Astrocyte of the cerebellum (primary cell): ENCODE results near the gene CCDC127.

ENCODE experiments used
- DNase-seq: peaks from one replicate; pipeline ENCODE4 v3.0.0-alpha.2; 2011; ENCODE audit warnings: low read depth
- H3K4me3 ChIP-seq: 2 replicates; pipeline ENCODE4 v1.5.1; 2011; ENCODE audit warnings: mild to moderate bottlenecking, low read depth, low read length, moderate library complexity
- in situ Hi-C: cut with HindIII; loops from 2 replicates; pipeline ENCODE4 v1.10.0; 2017; ENCODE audit warnings: low sequenced_read_pairs
- TF ChIP-seq, protein P1 (sequence below): IDR thresholded peaks from 2 replicates; pipeline ENCODE4 v1.5.1; 2012; ENCODE audit warnings: low read length, low read depth, moderate library complexity, mild to moderate bottlenecking; ENCODE audit errors: missing control alignments

The CCDC127 gene

DNA sequence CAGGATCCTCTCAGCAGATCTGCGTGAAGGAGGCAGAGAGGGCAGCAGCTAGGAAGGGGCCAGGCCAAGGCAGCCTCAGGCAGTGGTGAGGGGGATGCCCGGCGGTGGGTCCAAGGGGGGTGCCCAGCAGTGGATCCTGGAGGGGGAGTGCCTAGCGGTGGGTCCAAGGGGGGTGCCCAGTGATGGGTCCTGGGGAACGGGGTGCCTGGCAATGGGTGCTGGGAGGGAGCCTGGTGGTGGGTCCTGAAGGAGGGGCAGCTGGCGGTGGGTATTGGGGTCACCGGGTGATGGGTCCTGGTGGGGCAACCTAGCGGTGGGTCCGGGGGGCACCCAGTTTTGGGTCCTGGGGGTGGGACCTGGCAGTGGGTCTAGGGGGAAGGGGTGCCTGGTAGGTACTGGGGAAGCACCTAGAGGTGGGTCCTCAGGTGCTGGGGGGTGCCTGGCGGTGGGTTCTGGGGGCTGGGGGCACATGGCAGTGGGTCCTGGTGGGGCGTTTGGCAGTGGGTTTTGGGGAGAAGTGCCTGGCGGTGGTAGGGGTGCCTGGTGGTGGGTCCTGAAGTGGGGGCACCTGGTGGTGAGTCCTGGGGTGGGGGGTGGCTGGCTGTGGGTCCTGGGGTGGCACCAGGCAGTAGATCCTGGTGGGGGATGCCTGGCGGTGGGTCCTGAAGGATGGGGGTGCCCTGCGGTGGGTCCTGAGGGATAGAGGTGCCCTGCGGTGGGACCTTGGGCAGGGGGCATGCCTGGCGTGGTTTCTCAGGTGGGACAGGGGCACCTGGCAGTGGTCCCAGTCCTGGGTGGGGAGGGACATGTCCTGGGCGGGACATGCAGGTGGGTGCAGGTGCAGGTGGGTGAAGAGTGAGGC lies 24.8 kb downstream of the CCDC127 start:
- no peak for DNase-seq
- TF ChIP-seq, protein P1, sequence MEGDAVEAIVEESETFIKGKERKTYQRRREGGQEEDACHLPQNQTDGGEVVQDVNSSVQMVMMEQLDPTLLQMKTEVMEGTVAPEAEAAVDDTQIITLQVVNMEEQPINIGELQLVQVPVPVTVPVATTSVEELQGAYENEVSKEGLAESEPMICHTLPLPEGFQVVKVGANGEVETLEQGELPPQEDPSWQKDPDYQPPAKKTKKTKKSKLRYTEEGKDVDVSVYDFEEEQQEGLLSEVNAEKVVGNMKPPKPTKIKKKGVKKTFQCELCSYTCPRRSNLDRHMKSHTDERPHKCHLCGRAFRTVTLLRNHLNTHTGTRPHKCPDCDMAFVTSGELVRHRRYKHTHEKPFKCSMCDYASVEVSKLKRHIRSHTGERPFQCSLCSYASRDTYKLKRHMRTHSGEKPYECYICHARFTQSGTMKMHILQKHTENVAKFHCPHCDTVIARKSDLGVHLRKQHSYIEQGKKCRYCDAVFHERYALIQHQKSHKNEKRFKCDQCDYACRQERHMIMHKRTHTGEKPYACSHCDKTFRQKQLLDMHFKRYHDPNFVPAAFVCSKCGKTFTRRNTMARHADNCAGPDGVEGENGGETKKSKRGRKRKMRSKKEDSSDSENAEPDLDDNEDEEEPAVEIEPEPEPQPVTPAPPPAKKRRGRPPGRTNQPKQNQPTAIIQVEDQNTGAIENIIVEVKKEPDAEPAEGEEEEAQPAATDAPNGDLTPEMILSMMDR, result no peak
- in situ Hi-C loops, result no loop called here
- H3K4me3 ChIP-seq, result no peak overlapping the region

- H3K4me3 ChIP-seq, result no peak overlapping the region
- in situ Hi-C loops, result no loop called here
- DNase-seq, result no peak
- TF ChIP-seq, protein P1, result no peak
Observed at GRCh38 chr5:192691-192969, 25.3 kb downstream of the CCDC127 start.

DNA sequence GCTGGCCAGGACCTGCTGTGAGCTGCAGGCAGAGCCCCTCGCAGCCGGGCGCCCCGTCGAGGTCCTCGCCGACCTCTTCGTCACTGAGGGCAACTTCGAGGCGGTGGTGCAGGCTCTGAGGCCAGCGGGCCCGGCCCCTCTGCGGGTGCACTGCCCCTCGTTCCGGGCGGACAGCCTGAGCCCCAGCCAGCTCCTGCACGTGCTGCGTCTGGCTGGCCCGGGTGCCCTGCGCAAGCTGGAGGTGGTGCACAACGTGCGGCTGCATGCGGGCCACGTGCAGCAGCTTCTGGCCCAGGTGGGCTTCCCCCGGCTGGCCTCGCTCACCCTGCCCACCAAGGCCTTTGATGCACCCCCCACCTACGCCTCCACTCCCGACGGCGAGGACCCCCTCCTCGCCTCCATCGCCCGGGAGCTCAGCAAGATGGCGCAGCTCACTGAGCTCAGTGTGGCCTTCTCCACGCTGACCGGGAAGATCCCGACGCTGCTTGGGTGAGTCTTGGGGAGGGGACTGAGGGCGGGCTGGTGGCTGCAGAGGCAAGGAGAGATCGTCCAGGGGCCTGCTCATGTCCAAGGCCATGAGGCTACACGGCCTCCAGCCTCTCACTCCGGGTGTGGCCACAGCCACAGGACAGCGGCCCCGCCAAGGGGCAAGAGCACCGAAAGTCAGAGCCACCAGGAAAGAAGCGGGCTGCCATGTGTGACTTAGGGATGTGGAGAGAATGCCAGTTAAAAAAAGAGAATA lies 25.8 kb downstream of the CCDC127 start:
- H3K4me3 ChIP-seq, result no peak overlapping the region
- TF ChIP-seq, protein P1, result no peak
- no peak for DNase-seq
- in situ Hi-C loops, result no loop called here

- in situ Hi-C loops, result no loop called here
- H3K4me3 ChIP-seq, result no peak within 1 kb of the TSS
- TF ChIP-seq, protein P1, result no peak
- DNase-seq, result no peak
Observed at GRCh38 chr5:191036-191948, 26.7 kb downstream of the CCDC127 start, which contains the start of gene LRRC14B. Gene LRRC14B, plus strand, starts transcription at chr5:191495. Its CDS starts 44 bp downstream, at chr5:191539.

DNA sequence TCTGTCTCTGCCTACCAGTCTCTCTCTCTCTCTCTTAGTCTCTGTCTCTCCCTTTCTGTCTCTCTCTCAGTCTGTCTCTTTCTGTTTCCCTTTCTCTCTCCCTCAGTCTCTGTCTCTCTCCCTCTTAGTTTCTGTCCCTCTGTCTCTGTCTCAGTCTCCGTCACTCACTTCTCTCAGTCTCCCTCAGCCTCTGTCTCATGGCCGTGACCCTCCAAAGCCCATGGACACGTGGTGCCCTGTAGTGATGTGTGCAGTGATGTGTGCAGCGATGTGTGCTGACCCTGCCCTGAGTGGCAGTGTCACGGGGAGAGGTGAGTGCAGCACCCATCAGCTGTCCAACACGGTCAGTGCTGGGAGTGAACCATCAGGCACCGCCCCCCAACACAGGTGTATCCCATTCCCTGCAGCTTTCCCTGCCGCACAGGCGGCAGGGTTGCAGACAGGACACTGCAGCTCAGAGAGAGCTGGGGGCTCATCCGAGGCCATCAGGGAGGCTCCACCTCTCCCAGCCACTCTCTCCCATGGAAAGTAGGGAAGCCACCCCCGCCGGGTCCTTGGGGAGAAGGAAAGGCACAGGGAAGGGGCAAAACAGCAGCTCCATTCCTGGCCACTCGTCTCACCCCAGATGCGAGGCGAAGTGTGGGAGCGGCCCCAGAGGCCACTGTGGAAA lies 27.5 kb downstream of the CCDC127 start:
- in situ Hi-C loops, result no loop called here
- DNase-seq, result no peak
- TF ChIP-seq, protein P1, result no peak
- no peak overlapping the region for H3K4me3 ChIP-seq

- no peak overlapping the region for H3K4me3 ChIP-seq
- DNase-seq, result no peak
- TF ChIP-seq, protein P1, result no peak
- in situ Hi-C loops, result no loop called here
Observed at GRCh38 chr5:189976-190365, 28.0 kb downstream of the CCDC127 start.
